Measurements from ENCODE around the gene ARMC7. TPM values are rescaled to one million over a fixed set of nuclear protein-coding genes. Genes with fewer than 3 reads are reported as not detected.

The ARMC7 gene
- total and polyA plus RNA-seq, 2 of the 4 experiments (the other 2 are of a cell fraction), result 1.8 to 6.9 TPM

DNA sequence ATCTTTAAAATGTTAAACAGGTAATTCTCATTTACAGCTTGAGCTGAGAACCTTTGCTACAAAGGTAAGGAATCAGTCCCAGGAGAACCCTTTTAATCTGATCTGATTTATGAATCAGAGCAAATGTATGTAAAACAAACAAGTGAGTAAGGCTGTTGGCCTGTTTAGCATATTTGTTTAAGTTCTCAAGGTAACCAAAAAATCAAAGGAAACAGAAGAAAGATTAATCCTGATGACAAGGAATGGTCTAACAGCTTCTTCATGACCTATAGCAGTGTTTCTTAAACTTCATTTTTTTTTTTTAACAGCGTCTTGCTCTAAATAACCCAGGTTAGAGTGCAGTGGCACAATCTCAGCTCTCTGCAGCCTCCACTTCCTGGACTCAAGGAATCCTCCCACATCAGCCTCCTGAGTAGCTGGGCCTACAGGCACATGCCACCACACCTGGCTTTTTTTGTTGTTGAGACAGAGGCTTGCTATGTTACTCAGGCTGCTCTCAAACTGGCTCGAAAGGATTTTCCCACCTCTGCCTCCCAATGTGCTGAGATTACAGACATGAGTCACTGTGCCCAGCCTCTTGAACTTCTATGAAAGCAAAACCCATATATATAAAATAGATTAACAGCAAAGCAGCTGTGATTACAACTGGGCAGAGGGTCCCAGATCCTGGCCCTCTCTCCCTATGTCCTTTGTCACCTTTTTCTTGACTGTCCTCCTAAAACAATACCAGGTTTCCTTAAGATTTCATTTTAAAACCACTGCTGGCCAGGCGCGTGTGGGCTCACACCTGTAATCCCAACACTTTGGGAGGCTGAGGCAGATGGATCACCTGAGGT is 49.6 kb downstream of the ARMC7 start:
- Histone ChIP-seq H3K9me3 (ENCODE audit: control insufficient read depth, insufficient read depth, low read length) (no peaks in the 10 kb centered on the region), H2BK120ac (ENCODE audit: low read depth, low read length) (no peak overlapping the region), H3K9me1 (ENCODE audit: insufficient read depth, low read length) (peaks cover 9% of the 10 kb centered on the region; the same call in 1 of the 2 replicates), H3K27ac (ENCODE audit: insufficient read depth, low read length) (no peak overlapping the region), H2BK20ac (ENCODE audit: low read depth, low read length) (no peak overlapping the region), H2BK15ac (ENCODE audit: low read depth, low read length) (no peak overlapping the region), H4K8ac (ENCODE audit: low read depth in 2 of 2, low read length in 2 of 2) (no peak overlapping the region), H4K20me1 (ENCODE audit: insufficient read depth, low read length) (no peaks in the 10 kb centered on the region), H3K18ac (ENCODE audit: low read depth, low read length) (no peak overlapping the region), H3K23ac (ENCODE audit: low read depth, low read length) (no peak overlapping the region), H3K4me1 (ENCODE audit: control insufficient read depth, insufficient read depth, low read length) (peaks cover 3% of the 10 kb centered on the region), H3K4ac (ENCODE audit: low read depth, low read length) (no peak overlapping the region), H2BK5ac (ENCODE audit: low read depth, low read length, poor library complexity, severe bottlenecking) (peak overlapping the region; percentile 3), H2AK5ac (ENCODE audit: low read depth, low read length) (no peak overlapping the region), H4K91ac (ENCODE audit: insufficient read depth, low read depth, low read length) (no peak overlapping the region), H3K14ac (replicated peaks; ENCODE audit: low read depth, low read length) (no peak overlapping the region), H3K4me2 (ENCODE audit: low read depth, low read length) (peak overlapping the region; percentile 31; the same call in 1 of the 2 replicates), H3K9ac (ENCODE audit: low read depth, low read length) (no peak overlapping the region), H3K4me3 (ENCODE audit: insufficient read depth, low read depth, low read length) (no peak overlapping the region), H3K27me3 (ENCODE audit: control insufficient read depth, insufficient read depth, low read length) (no peaks in the 10 kb centered on the region), H2AK9ac (replicated peaks; ENCODE audit: low read depth, low read length, poor library complexity) (no peak overlapping the region), H3K36me3 (ENCODE audit: control insufficient read depth, insufficient read depth, low read length) (peaks cover 12% of the 10 kb centered on the region), H3K56ac (ENCODE audit: extremely low read depth, insufficient read depth, low read length) (no peak overlapping the region), H4K5ac (ENCODE audit: low read depth, low read length) (no peak overlapping the region), H3K79me1 (ENCODE audit: low read depth in 1 of 2, low read length in 2 of 2) (peaks cover 6 to 28% of the 10 kb centered on the region in 2 experiments; a peak in 3 of 4 replicates), H2AFZ (replicated peaks; ENCODE audit: low read length, poor library complexity) (no peak overlapping the region)
- intact Hi-C loops (cut with micrococcal nuclease), result no loop called here
- TF ChIP-seq RFX5 (IDR thresholded peaks at IDR 0.05; ENCODE audit: low read depth, low read length) (no peak), NFE2L2 (IDR thresholded peaks at IDR 0.05; ENCODE audit: low read depth, low read length) (no peak), FOS (IDR thresholded peaks at IDR 0.05; ENCODE audit: low read depth, low read length) (0 out of 2 replicates have a peak, but pooled peaks have one; percentile 33)
- TF ChIP-seq, protein P1, sequence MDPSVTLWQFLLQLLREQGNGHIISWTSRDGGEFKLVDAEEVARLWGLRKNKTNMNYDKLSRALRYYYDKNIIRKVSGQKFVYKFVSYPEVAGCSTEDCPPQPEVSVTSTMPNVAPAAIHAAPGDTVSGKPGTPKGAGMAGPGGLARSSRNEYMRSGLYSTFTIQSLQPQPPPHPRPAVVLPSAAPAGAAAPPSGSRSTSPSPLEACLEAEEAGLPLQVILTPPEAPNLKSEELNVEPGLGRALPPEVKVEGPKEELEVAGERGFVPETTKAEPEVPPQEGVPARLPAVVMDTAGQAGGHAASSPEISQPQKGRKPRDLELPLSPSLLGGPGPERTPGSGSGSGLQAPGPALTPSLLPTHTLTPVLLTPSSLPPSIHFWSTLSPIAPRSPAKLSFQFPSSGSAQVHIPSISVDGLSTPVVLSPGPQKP (IDR thresholded peaks at IDR 0.05; ENCODE audit: borderline replicate concordance, low read depth, low read length), result no peak
- DNase-seq (peak; percentile 78), ATAC-seq (ENCODE audit: low read depth) (peak; percentile 56; the same call in 1 of the 2 replicates)
- in situ Hi-C loops (cut with MboI; ENCODE audit: low sequenced_read_pairs), result no loop called here
- POLR2A ChIA-PET (ENCODE audit: unreplicated experiment), result no interaction called here
- dilution Hi-C loops (cut with HindIII; ENCODE audit: low sequenced_read_pairs, unreplicated experiment), result no loop called here
- CTCF ChIA-PET, result interaction anchor here (0.6 kb wide), 1 partner anchor 27 kb away, joined by 4 read pairs; no protein-coding TSS in a partner anchor
- no CpG with 5 or more reads among the region's 4 CpGs for WGBS, 2 experiments (ENCODE audit: extremely low coverage in 2 of 2, insufficient read length in 1 of 2)
- BruUV-seq (replicated peaks), result no TSS peak
